Peyer's patch (tissue), 4 donors: Measurements from ENCODE around the gene MAGI2.

ENCODE experiments used
- CTCF ChIP-seq, 6 experiments: fragments of 450-650 bp in 4 of 6; fragments of 200-600 bp in 2 of 6; sonication (generic) in 1 of 6; IDR thresholded peaks; one replicate each; pipeline ENCODE4 v1.5.1; 2017 to 2019; ENCODE audit warnings: antibody characterized with exemption in 6 of 6, mild to moderate bottlenecking in 3 of 6, moderate library complexity in 1 of 6
- POLR2A ChIP-seq, 2 donors: fragments of 450-650 bp; IDR thresholded peaks; one replicate each; pipeline ENCODE4 v1.5.1; 2017; ENCODE audit warnings: antibody characterized with exemption in 2 of 2, mild to moderate bottlenecking in 2 of 2, moderate library complexity in 2 of 2

- TF ChIP-seq POLR2A (IDR thresholded peaks at IDR 0.05), result no peak
- TF ChIP-seq CTCF (IDR thresholded peaks at IDR 0.05), result no peak
Observed at GRCh38 chr7:79036356-79036755, 417.1 kb downstream of the MAGI2 start.
